Measurements from ENCODE around the gene PCBD1.
"Not testable (repeated sequence)": the region's sequence is repeated elsewhere in the genome, so short reads cannot be mapped to it uniquely, and the experiment has no call there.

PCBD1 gene

GRCh38 chr10:70887804-70888800 lies at the start of gene PCBD1:
Gene PCBD1 (minus strand): TSS chr10:70888565. CDS start chr10:70888533, 32 bp downstream.
- DNase-seq (ENCODE audit: low read depth, low spot score): peak; percentile 49

- DNase-seq (ENCODE audit: low read depth, low spot score): no peak
These were observed 49.3 kb upstream of the PCBD1 start for GRCh38 chr10:70937661-70938060.

DNA sequence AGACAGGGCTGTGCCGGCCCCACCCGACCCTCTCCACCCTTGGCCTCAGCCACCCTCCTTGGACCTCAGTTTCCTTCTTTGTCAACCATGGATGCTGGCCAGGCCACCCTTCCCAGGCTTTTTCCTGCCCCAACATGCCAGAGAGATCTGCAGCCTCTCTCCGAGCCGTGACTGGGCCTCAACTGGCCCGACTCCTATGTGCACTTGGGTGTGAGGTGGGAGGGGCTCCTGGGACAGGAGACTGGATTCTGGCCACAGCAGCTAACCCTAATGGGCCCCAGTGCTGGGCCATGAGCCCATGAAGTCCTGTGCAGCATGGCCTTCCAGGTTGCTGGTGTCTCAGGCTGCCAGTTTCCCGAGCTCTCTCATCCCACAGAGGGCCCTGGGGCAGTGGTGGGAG lies 47.7 kb upstream of the PCBD1 start:
- no peak for DNase-seq (ENCODE audit: low read depth, low spot score)

GRCh38 chr10:70935631-70936030 lies 47.3 kb upstream of the PCBD1 start:
- DNase-seq (ENCODE audit: low read depth, low spot score): no peak

- no peak for DNase-seq (ENCODE audit: low read depth, low spot score)
These were observed 46.8 kb upstream of the PCBD1 start for GRCh38 chr10:70935125-70935625.

- no peak for DNase-seq (ENCODE audit: low read depth, low spot score)
These were observed 46.3 kb upstream of the PCBD1 start for GRCh38 chr10:70934701-70935100.

- DNase-seq (ENCODE audit: low read depth, low spot score): no peak
These were observed 44.2 kb upstream of the PCBD1 start for GRCh38 chr10:70932392-70933196.

- DNase-seq (ENCODE audit: low read depth, low spot score): no peak
These were observed 42.9 kb upstream of the PCBD1 start for GRCh38 chr10:70931168-70931815.

DNA sequence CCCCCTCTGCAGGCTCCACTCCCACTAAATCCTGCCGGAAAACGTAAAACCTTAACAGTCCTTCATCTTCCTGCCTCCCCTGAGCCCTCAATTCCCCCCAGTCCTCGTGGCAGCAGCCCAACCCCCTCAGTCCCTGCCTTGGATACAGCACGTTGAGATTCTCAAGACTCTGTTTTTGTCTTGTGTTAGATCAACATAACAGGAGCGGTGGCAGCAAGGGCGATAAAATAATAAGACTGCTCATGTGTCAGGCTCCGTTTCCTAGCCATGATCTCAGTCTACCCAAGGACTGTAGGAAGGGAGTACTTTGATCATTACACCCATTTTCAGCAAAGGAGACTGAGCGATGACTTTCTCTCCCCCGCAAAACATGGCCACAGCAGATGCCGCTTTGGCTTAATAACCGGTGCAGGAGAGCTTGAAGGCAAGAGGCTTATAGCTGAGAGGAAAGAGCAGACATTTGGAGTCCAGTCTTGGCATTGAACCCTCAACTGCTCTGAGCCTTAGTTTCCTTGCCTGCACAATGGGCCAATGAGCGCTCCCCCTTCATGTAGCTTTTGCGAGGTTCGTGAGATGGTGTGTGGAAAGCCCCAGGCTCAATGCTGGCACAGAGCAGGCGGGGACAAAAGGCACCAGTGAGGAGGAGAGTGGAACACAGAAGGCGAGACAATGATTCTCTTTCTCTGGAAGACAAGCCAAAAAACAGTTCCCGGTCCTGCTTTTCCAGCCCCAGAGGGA lies 42.1 kb upstream of the PCBD1 start:
- DNase-seq (ENCODE audit: low read depth, low spot score): no peak

GRCh38 chr10:70928140-70928539 lies 39.8 kb upstream of the PCBD1 start:
- DNase-seq (ENCODE audit: low read depth, low spot score): no peak

GRCh38 chr10:70927189-70927943 lies 39.0 kb upstream of the PCBD1 start:
- no peak for DNase-seq (ENCODE audit: low read depth, low spot score)

DNA sequence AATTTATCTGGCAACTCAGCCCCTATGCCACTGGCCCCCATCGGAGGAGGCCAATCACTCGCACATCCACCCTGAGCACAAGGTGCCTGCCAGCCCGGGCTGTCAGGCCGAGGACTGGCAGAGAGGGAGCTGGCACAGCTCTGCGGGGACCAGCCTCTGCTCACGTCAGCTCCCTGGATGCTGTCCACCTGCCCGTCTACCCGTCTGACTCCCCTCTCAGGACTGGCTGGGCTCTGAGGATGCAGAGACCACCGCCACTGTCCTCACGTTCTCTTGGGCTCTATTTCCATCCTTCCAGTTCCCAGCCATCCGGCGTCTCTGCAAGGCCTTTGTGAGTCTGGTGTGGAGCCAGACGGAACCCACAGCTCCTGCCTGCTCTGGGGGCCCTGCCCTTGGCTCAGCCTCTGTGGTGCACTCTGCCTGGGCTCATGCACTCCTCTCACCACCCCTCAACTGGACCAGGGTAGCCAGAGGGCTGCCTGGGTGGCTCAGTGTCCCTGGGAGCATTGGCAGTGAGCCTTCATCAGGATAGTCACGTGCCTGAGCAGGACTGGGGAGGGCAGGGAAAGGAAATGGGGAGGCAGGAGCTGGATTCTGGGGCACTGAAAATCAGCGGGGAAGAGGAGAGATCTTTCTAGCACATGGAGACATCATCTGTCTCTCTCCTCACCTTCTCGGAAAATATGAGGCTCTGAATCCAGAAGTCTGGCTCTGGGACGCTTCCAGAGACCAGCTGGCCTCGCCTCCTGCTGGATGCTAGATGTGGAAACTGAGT lies 38.0 kb upstream of the PCBD1 start:
- no peak for DNase-seq (ENCODE audit: low read depth, low spot score)

DNA sequence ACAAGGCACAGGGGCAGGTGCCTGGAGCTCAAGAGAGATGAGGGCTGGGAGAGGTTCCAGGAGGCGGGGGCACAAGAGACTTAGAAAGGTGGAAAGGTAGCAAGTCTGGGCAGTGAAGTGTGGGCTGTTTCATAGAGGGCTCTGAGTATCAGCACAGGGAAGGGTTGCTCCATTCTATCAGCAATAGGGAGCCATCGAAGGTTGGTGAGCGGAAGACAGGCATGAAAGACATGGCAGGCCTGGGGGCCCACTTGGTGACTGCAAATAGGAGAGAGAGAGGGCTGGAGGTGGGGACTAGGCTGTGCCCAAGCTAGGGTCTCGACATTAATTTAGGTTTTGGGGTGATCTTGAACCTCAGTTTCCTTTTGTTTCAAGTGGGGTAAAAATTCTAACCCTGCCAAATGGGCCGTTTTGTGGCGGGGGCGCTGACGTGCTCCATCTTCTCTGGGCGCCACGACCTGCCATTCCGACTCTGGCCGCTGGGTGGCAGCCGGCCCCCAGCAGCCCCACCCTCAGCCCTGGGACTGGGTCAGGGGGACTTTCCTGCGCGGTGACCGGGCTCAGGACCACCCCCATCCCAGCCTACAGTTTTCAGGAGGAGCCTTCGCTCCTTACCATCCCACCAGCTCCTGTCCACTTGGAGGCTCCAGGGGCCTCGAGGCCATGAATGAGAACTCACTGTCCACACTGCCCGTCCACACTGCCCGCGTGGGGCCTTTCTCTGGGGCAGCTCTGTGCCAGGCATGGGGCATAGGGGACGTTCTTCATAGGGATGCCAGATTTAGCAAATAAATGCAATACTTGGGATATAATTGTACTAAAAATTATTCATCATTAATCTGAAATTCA lies 37.2 kb upstream of the PCBD1 start:
- peak; percentile 38 for DNase-seq (ENCODE audit: low read depth, low spot score)

GRCh38 chr10:70923696-70924095 lies 35.3 kb upstream of the PCBD1 start:
- DNase-seq (ENCODE audit: low read depth, low spot score): no peak

DNA sequence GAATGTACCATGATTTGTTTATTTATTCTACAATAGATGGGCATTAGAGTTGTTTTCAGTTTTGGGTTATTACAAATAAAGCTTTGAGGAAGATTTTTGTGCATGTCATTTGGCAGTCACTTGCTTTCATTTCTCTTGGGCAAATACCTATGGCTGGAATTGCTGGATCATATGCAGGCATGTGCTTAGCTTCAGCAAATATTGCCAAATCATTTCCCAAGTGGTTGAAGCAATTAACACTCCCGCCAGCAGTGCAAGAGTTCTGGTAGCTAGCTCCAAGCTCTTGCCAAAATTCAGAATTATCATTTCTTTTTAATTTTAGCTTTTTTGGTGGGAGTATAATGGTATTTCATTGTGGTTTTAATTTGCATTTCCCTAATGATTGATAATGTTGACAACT lies 32.9 kb upstream of the PCBD1 start:
- no peak for DNase-seq (ENCODE audit: low read depth, low spot score)

DNA sequence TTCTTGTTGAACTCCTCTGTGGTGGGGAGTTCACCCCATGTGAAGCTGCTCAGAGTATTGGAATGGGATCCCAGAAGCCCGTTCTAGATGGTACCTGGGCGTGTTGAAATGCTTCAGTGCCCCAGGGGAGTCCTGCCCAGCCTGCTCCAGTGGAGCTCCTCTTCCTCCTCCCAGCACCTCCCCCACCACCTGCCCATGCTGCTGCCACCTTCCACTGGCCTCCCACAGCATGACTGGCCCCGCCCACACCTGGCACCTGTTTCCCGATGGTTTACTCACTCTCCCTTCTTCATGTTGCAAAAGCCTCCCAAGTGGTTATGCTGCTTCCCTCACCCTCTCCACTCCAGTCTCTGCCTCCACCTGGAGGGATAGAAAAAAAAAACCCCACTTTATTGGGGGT lies 32.2 kb upstream of the PCBD1 start:
- no peak for DNase-seq (ENCODE audit: low read depth, low spot score)

GRCh38 chr10:70919906-70920305 lies 31.5 kb upstream of the PCBD1 start:
- not testable (repeated sequence) for DNase-seq (ENCODE audit: low read depth, low spot score)

DNA sequence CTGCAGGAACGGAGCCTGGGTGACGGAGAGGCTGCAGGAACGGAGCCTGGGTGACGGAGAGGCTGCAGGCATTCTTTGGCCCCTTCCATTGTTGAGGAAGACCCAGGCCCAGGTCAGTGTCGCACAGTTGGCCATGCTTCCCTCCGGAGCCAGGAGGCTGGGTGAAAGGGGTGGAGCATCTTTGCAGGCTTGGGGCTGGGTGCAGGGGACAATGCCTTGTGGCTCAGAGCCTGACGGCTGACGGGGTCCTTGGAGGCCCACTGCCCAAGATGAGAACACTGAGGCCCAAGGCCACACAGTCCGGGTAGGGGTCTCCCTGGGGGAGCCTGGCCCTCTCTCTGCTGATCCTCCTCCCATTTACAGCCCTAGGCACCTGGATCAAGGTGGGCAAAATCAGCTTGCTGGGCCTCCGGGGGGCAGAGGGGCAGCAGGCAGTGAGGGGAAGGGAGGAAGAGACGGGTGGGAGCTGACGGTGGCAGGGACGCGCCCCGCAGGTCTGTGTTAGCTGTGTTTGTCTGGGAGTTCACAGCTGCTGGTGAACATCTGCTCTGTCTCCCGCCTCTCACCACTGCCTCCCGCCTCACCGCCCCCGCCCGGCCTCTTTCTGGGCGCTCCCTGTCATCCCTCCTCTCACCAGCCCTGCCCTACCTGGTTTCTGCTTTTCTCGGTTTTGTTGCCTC lies 30.6 kb upstream of the PCBD1 start:
- no peak for DNase-seq (ENCODE audit: low read depth, low spot score)
